Calu3 (cell line): ENCODE results near the gene XDH. TPM values are rescaled to one million over a fixed set of nuclear protein-coding genes. Genes with fewer than 3 reads are reported as not detected.

ENCODE experiments used
- BruUV-seq: library from RNA; stranded (reverse); fragments of 400-500 nt; replicated peaks from 2 replicates; lab custom pipeline; 2021; lab: Mats Ljungman, UMichigan
- CTCF ChIA-PET: fragments of 300-600 bp; sonication (Branson Sonifier 250); formaldehyde crosslinking; loops from one replicate; lab custom pipeline; 2022; ENCODE audit warnings: antibody characterized with exemption; lab: Charles Lee
- DNase-seq: peaks from one replicate; pipeline ENCODE4 v3.0.0; 2022
- H3K27ac Mint-ChIP-seq: one replicate; pipeline ENCODE4 v1.8.0; 2022; ENCODE audit warnings: mixed read lengths; ENCODE audit not compliant: unreplicated experiment
- H3K27me3 Mint-ChIP-seq: one replicate; pipeline ENCODE4 v1.8.0; 2022; ENCODE audit warnings: mixed read lengths; ENCODE audit not compliant: unreplicated experiment
- H3K36me3 Mint-ChIP-seq: one replicate; pipeline ENCODE4 v1.8.0; 2022; ENCODE audit warnings: mild to moderate bottlenecking, moderate library complexity, mixed read lengths; ENCODE audit not compliant: insufficient read depth, unreplicated experiment
- H3K4me1 Mint-ChIP-seq: one replicate; pipeline ENCODE4 v1.8.0; 2022; ENCODE audit warnings: mild to moderate bottlenecking, low read depth, mixed read lengths; ENCODE audit not compliant: unreplicated experiment
- H3K4me3 Mint-ChIP-seq: one replicate; pipeline ENCODE4 v1.8.0; 2022; ENCODE audit warnings: mild to moderate bottlenecking, low read depth, moderate library complexity, mixed read lengths; ENCODE audit not compliant: unreplicated experiment
- H3K9me3 Mint-ChIP-seq: one replicate; pipeline ENCODE4 v1.8.0; 2022; ENCODE audit warnings: low read depth, mixed read lengths; ENCODE audit not compliant: unreplicated experiment
- intact Hi-C: fragments of 100-400 bp; cut with micrococcal nuclease; formaldehyde crosslinking; loops from one replicate; pipeline ENCODE4 v1.10.0; 2022; ENCODE audit not compliant: unreplicated experiment
- total RNA-seq: library from RNA; stranded (reverse); gene quantifications from 2 replicates; pipeline ENCODE4 v1.2.3, GENCODE V29; 2022
- TF ChIP-seq, protein P1 (sequence below): fragments of 200-600 bp; IDR thresholded peaks from one replicate; pipeline ENCODE4 v1.8.0; 2022; ENCODE audit warnings: antibody characterized with exemption; ENCODE audit not compliant: unreplicated experiment

XDH gene
- total RNA-seq, 1 experiment from 2014 or later = 4.2 TPM

DNA sequence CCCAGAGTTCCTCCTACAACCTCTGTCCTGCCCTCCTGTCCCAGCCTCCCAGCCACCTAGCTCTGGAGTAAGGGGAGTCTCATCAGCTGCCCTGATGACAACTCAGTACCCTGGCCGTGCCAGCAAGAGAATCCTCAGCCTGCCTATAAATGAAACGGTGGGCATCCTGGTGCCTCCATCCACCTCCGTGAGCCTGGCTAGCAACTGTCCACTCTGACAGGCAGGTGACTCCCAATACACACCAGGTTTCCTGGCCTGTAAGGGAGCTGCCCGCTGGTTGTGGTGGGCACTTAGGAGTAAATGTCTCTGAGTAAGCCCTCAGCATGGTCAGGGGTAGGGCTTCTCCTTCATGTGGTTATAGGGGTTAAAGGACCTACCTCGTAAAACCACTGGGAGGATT is 81.5 kb downstream of the XDH start:
- H3K27me3 Mint-ChIP-seq = no peaks in the 10 kb centered on the region
- peaks cover 25% of the 10 kb centered on the region for H3K4me1 Mint-ChIP-seq
- CTCF ChIA-PET = interaction anchor here (0.9 to 2.1 kb wide), 5 partner anchors 69 to 195 kb away, joined by 3 to 7 read pairs (median 4); partner anchors contain the start of genes EHD3 and GALNT14
- DNase-seq = no peak
- BruUV-seq = no TSS peak
- intact Hi-C loops = loop anchor here (1.0 to 2.0 kb wide), 4 partner anchors 163 to 618 kb away; partner anchors contain the start of gene GALNT14
- H3K36me3 Mint-ChIP-seq = no peaks in the 10 kb centered on the region
- no peak overlapping the region for H3K27ac Mint-ChIP-seq
- TF ChIP-seq, protein P1, sequence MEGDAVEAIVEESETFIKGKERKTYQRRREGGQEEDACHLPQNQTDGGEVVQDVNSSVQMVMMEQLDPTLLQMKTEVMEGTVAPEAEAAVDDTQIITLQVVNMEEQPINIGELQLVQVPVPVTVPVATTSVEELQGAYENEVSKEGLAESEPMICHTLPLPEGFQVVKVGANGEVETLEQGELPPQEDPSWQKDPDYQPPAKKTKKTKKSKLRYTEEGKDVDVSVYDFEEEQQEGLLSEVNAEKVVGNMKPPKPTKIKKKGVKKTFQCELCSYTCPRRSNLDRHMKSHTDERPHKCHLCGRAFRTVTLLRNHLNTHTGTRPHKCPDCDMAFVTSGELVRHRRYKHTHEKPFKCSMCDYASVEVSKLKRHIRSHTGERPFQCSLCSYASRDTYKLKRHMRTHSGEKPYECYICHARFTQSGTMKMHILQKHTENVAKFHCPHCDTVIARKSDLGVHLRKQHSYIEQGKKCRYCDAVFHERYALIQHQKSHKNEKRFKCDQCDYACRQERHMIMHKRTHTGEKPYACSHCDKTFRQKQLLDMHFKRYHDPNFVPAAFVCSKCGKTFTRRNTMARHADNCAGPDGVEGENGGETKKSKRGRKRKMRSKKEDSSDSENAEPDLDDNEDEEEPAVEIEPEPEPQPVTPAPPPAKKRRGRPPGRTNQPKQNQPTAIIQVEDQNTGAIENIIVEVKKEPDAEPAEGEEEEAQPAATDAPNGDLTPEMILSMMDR = no peak
- H3K9me3 Mint-ChIP-seq = no peaks in the 10 kb centered on the region
- H3K4me3 Mint-ChIP-seq = no peak overlapping the region

DNA sequence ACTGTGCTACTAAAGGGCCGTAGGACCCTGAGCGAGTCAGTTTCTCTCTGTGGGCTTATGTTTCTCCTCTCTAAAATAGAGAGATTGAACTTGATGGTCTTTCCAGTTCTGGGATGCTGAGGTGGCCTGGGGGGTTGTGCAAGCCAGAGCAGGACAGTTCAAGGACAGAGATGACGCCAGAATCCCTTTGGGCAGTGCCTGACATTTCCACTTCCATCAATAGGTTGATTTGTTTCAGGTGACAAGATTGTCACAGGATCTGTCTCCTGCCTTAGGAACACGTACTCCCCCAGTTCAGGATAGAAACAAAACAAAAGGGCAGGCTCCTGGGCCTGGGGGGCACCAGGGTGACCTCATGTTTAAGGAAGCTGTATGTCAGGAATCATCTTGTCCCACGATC is 82.0 kb downstream of the XDH start:
- CTCF ChIA-PET = interaction anchor here (0.9 to 2.1 kb wide), 5 partner anchors 69 to 194 kb away, joined by 3 to 7 read pairs (median 4); partner anchors contain the start of genes EHD3 and GALNT14
- H3K4me3 Mint-ChIP-seq = no peak overlapping the region
- TF ChIP-seq, protein P1 = no peak
- no peak for DNase-seq
- H3K27ac Mint-ChIP-seq = no peak overlapping the region
- H3K9me3 Mint-ChIP-seq = no peaks in the 10 kb centered on the region
- intact Hi-C loops = loop anchor here (2.0 kb wide), 3 partner anchors 194 to 618 kb away; partner anchors contain the start of gene GALNT14
- H3K4me1 Mint-ChIP-seq = peaks cover 20% of the 10 kb centered on the region
- BruUV-seq = no TSS peak
- no peaks in the 10 kb centered on the region for H3K27me3 Mint-ChIP-seq
- no peaks in the 10 kb centered on the region for H3K36me3 Mint-ChIP-seq

DNA sequence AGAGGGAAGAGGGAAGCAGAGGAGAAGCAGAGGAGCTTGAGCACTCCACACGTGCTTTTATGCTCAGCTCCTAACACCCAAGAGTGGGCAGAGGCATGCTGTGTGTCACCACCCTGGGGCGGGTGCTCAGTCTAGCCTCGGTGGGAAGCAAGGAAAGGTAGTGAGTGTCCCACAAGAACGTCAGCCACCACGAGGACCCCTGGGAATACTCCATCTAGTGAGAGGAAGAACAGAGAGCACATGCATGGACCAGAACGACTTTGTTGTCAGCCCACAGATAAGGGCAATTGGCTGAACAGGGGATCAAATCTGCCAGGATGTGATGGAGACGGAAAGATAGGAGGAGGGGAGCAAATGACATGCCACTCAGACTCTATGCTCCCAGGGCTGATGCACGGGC is 83.4 kb downstream of the XDH start:
- H3K36me3 Mint-ChIP-seq = no peaks in the 10 kb centered on the region
- no peak for DNase-seq
- no peaks in the 10 kb centered on the region for H3K27me3 Mint-ChIP-seq
- CTCF ChIA-PET = no interaction called here
- intact Hi-C loops = no loop called here
- TF ChIP-seq, protein P1 = no peak
- H3K4me3 Mint-ChIP-seq = no peak overlapping the region
- H3K4me1 Mint-ChIP-seq = peaks cover 19% of the 10 kb centered on the region
- BruUV-seq = no TSS peak
- no peak overlapping the region for H3K27ac Mint-ChIP-seq
- H3K9me3 Mint-ChIP-seq = no peaks in the 10 kb centered on the region

DNA sequence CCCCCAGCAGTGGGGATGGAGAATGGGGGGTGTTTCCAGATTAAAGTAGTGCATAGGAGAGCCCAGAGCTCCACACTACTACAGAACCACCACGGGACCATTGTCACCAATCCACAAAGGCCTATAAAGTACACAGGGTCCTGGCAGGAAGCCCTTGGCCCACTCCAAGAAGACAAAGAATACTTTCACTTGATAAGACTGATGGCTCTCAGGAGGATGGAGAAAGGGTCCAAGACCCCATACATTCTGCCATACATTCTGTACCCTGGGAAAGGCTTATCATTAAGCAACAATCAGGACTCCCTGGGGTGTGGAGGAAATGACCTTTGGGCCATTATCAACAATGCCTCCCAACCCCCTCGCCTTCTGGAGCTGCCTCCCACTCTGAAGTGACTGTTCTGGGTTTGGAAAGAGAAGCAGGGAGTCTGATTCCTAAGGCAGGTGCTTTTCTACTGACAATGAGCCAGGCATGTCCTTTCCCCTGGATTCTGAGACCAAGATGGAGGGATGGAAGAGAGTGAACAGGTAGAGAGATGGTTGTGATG is 85.4 kb downstream of the XDH start:
- no peak for DNase-seq
- no peak overlapping the region for H3K4me3 Mint-ChIP-seq
- H3K36me3 Mint-ChIP-seq = no peaks in the 10 kb centered on the region
- H3K9me3 Mint-ChIP-seq = no peaks in the 10 kb centered on the region
- no peak overlapping the region for H3K27ac Mint-ChIP-seq
- CTCF ChIA-PET = no interaction called here
- H3K4me1 Mint-ChIP-seq = peaks cover 13% of the 10 kb centered on the region
- BruUV-seq = no TSS peak
- TF ChIP-seq, protein P1 = no peak
- intact Hi-C loops = no loop called here
- no peaks in the 10 kb centered on the region for H3K27me3 Mint-ChIP-seq
